ENCODE data around the gene PRR7. TPM values are rescaled to one million over a fixed set of nuclear protein-coding genes. Genes with fewer than 3 reads are reported as not detected.

Gene PRR7
- total RNA-seq, 4 donors from 2014 or later, result 1.6 to 2.7 (median 2.2) TPM; not detected in 1

DNA sequence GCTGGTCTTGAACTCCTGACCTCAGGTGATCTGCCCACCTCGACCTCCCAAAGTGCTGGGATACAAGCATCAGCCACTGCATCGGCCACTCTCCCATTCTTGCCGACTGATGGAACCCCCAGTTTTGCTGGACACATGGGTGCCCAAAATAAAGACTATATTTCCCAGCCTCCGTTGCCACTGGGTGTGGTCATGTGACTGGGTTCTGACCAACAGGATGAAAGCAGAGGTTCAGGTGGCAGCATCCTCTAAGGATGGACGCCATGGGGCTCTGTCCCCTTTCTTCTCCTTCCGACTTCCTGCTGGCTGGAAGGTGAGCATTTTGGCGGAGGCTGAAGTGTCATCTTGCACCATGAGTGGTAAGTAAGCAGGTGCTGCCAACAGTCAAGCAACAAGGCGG, 40.5 kb downstream of the PRR7 start:
- H3K27ac ChIP-seq, result peak overlapping the region in 3 of 4 donors; percentile 51 to 99 (median 99)
- ATAC-seq, result no peak
- H3K36me3 ChIP-seq, result peaks cover 0 to 93% of the 10 kb centered on the region in 2 donors
- TF ChIP-seq, protein P1, sequence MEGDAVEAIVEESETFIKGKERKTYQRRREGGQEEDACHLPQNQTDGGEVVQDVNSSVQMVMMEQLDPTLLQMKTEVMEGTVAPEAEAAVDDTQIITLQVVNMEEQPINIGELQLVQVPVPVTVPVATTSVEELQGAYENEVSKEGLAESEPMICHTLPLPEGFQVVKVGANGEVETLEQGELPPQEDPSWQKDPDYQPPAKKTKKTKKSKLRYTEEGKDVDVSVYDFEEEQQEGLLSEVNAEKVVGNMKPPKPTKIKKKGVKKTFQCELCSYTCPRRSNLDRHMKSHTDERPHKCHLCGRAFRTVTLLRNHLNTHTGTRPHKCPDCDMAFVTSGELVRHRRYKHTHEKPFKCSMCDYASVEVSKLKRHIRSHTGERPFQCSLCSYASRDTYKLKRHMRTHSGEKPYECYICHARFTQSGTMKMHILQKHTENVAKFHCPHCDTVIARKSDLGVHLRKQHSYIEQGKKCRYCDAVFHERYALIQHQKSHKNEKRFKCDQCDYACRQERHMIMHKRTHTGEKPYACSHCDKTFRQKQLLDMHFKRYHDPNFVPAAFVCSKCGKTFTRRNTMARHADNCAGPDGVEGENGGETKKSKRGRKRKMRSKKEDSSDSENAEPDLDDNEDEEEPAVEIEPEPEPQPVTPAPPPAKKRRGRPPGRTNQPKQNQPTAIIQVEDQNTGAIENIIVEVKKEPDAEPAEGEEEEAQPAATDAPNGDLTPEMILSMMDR (IDR thresholded peaks at IDR 0.05), result no peak
- TF ChIP-seq POLR2AphosphoS5 (IDR thresholded peaks at IDR 0.05) (no peak), POLR2A (IDR thresholded peaks at IDR 0.05) (no peak), EP300 (IDR thresholded peaks at IDR 0.05) (no peak)
- H3K27me3 ChIP-seq, result no peaks in the 10 kb centered on the region
- whole genome bisulfite sequencing, 2 donors (ENCODE audit: low coverage in 1 of 2), result 66 to 92% methylated on average over 2 to 3 of the region's 8 CpGs
- H3K4me3 ChIP-seq, result no peak overlapping the region
- no peaks in the 10 kb centered on the region for H3K9me3 ChIP-seq
- H3K4me1 ChIP-seq, result peaks cover 0 to 98% (median 55%) of the 10 kb centered on the region in 3 donors

DNA sequence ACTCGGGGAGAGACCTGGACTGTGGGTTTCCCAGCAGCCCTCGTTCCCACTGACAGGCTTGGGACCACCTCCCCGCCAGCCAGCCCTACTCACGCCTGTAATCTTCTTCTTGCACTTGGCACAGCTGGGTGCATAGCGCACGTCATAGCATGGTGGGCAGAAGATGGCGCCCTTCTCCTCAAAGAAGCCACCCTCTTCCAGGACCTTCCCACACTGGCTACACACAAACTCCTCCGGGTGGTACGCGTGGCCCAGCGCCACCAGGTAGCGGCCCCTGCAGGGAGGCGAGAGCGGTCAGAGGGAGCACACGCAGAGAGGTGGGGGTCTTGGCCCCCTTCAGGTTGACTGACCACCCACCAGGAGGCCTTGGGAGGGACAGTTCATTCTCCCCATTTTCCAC, 41.4 kb downstream of the PRR7 start:
- no peak for ATAC-seq

DNA sequence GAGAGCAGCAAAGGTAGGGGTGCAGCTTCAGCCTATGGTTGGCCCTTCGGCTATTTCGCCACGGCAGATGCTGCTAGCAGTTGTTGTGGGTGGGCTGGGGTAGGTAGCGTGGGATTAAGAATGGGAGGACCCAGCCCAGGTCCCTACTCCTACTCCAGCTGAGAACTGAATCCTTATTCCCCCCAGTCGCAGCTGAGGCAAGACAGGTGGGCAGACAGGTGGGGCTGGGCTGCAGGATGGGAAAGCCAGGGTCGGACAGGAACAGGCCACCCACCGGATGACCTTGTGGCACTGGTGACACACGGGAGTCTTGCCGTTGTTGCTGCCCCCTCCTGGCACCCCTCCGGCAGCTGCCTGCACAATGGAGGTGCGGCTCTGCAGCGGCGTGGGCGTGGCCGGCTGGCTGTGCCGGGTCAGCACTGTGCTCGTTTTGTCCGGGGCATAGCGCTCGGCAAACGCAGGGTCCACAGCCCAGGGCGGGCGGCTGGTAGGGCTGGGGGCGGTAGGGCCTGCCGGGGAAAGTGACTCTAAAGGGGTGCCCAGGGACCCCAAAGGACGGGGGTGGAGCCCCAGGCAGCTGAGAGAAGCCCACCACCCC, 42.6 kb downstream of the PRR7 start:
- no peak for ATAC-seq
- Histone ChIP-seq H3K27ac (peak overlapping the region in 3 of 4 donors; percentile 99), H3K4me3 (no peak overlapping the region), H3K4me1 (peaks cover 1 to 98% (median 57%) of the 10 kb centered on the region in 3 donors), H3K27me3 (no peaks in the 10 kb centered on the region), H3K36me3 (peaks cover 0 to 85% of the 10 kb centered on the region in 2 donors), H3K9me3 (no peaks in the 10 kb centered on the region)
- WGBS, 2 donors (ENCODE audit: low coverage in 1 of 2), result no CpG with 5 or more reads among the region's 26 CpGs
- TF ChIP-seq, protein P1 (IDR thresholded peaks at IDR 0.05), result peak in 1 of 4 experiments; percentile 28
- no peak for TF ChIP-seq POLR2AphosphoS5 (IDR thresholded peaks at IDR 0.05)
- no peak for TF ChIP-seq EP300 (IDR thresholded peaks at IDR 0.05)
- peak in 1 of 2 donors; percentile 5 for TF ChIP-seq POLR2A (IDR thresholded peaks at IDR 0.05)

More for the DNA sequence above, 41.4 kb downstream of the PRR7 start:
- no peak for TF ChIP-seq POLR2A (IDR thresholded peaks at IDR 0.05)
- no peak for TF ChIP-seq EP300 (IDR thresholded peaks at IDR 0.05)
- TF ChIP-seq POLR2AphosphoS5 (IDR thresholded peaks at IDR 0.05), result no peak
- Histone ChIP-seq H3K27me3 (no peaks in the 10 kb centered on the region), H3K36me3 (peaks cover 0 to 93% of the 10 kb centered on the region in 2 donors), H3K27ac (peak overlapping the region in 3 of 4 donors; percentile 44 to 99 (median 99)), H3K4me1 (peaks cover 0 to 98% (median 56%) of the 10 kb centered on the region in 3 donors), H3K9me3 (no peaks in the 10 kb centered on the region), H3K4me3 (no peak overlapping the region)
- 20 to 57% methylated on average over 1 to 7 of the region's 15 CpGs for WGBS, 2 donors (ENCODE audit: low coverage in 1 of 2)

DNA sequence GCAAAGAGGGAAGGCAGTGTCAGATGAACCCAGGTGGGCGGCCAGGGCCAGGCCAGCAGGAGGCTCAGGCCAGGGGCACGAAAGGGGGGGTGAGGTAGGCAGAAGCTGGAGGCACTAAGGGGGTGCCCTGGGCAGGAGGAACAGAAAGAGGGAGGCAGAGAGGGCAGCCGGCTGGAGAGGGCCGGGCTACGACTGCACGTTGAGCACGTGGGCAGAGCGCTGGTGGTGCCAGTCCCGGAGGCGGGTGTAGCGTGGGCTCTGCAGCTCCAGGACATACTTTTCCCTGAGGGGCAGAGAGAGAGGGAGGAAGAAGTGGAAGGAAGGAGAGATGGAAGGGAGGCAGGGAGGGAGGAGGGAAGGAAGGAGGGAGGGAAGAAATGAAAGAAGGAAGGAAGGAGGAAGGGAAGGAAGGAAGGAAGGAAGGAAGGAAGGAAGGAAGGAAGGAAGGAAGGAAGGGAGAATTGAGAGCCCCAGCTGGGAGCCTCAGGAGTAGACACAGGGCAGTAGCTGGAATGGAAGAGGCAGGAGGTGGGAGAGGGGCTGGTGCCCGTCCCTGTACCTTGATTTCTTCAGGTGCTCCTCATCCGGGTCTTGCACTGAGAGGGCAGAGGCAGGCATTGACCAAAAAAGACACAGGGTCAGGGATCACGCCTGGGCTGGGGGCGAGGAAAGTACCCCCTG, 43.8 kb downstream of the PRR7 start:
- no peaks in the 10 kb centered on the region for H3K9me3 ChIP-seq
- peaks cover 5 to 98% (median 60%) of the 10 kb centered on the region in 3 donors for H3K4me1 ChIP-seq
- no peak overlapping the region for H3K4me3 ChIP-seq
- peak; percentile 23 for ATAC-seq
- WGBS, 2 donors (ENCODE audit: low coverage in 1 of 2), result 38 to 68% methylated on average over 7 to 15 of the region's 15 CpGs
- TF ChIP-seq, protein P1 (IDR thresholded peaks at IDR 0.05), result no peak
- peak; percentile 44 for TF ChIP-seq POLR2AphosphoS5 (IDR thresholded peaks at IDR 0.05)
- TF ChIP-seq EP300 (IDR thresholded peaks at IDR 0.05), result no peak
- TF ChIP-seq POLR2A (IDR thresholded peaks at IDR 0.05), result peak in 1 of 2 donors; percentile 6
- peak overlapping the region; percentile 96 to 99 (median 99) for H3K27ac ChIP-seq
- H3K27me3 ChIP-seq, result no peaks in the 10 kb centered on the region
- H3K36me3 ChIP-seq, result peaks cover 0 to 72% of the 10 kb centered on the region in 2 donors

DNA sequence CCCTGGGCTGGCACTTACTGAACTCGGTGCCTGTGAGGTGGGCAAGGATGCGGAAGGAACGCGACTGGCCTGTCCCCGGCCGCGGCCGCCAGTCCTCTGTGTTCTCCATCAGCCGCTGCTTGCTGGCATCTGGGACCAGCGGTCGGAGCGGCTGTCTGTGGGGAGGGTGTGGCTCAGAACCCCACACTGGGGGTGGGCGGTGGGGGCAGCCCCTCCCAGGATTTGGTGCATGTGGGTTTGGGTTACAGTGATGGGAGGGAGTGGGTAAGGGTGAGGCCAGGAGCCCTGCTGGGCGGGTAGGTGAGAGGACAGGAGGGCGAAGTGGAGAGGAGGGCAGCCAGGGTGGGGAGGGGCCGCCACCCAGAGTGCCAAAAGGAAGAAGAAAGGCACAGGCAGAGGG, 44.4 kb downstream of the PRR7 start:
- Histone ChIP-seq H3K4me3 (no peak overlapping the region), H3K27me3 (no peaks in the 10 kb centered on the region), H3K36me3 (peaks cover 0 to 68% of the 10 kb centered on the region in 2 donors), H3K9me3 (no peaks in the 10 kb centered on the region), H3K4me1 (peaks cover 5 to 98% (median 65%) of the 10 kb centered on the region in 3 donors), H3K27ac (peak overlapping the region; percentile 96 to 99 (median 99))
- WGBS, 2 donors (ENCODE audit: low coverage in 1 of 2), result 64% methylated on average over 10 of the region's 16 CpGs; no CpG with 5 or more reads in 1 of the 2 donors
- ATAC-seq, result no peak
- no peak for TF ChIP-seq EP300 (IDR thresholded peaks at IDR 0.05)
- TF ChIP-seq, protein P1 (IDR thresholded peaks at IDR 0.05), result no peak
- no peak for TF ChIP-seq POLR2A (IDR thresholded peaks at IDR 0.05)
- TF ChIP-seq POLR2AphosphoS5 (IDR thresholded peaks at IDR 0.05), result no peak
